ENCODE measurements around the gene FLOT2. TPM values are rescaled to one million over a fixed set of nuclear protein-coding genes. Genes with fewer than 3 reads are reported as not detected.

Gene FLOT2, protein sequence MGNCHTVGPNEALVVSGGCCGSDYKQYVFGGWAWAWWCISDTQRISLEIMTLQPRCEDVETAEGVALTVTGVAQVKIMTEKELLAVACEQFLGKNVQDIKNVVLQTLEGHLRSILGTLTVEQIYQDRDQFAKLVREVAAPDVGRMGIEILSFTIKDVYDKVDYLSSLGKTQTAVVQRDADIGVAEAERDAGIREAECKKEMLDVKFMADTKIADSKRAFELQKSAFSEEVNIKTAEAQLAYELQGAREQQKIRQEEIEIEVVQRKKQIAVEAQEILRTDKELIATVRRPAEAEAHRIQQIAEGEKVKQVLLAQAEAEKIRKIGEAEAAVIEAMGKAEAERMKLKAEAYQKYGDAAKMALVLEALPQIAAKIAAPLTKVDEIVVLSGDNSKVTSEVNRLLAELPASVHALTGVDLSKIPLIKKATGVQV
- total RNA-seq: 10 to 100 TPM; 44.8 to 81.8 (median 65.2) TPM

DNA sequence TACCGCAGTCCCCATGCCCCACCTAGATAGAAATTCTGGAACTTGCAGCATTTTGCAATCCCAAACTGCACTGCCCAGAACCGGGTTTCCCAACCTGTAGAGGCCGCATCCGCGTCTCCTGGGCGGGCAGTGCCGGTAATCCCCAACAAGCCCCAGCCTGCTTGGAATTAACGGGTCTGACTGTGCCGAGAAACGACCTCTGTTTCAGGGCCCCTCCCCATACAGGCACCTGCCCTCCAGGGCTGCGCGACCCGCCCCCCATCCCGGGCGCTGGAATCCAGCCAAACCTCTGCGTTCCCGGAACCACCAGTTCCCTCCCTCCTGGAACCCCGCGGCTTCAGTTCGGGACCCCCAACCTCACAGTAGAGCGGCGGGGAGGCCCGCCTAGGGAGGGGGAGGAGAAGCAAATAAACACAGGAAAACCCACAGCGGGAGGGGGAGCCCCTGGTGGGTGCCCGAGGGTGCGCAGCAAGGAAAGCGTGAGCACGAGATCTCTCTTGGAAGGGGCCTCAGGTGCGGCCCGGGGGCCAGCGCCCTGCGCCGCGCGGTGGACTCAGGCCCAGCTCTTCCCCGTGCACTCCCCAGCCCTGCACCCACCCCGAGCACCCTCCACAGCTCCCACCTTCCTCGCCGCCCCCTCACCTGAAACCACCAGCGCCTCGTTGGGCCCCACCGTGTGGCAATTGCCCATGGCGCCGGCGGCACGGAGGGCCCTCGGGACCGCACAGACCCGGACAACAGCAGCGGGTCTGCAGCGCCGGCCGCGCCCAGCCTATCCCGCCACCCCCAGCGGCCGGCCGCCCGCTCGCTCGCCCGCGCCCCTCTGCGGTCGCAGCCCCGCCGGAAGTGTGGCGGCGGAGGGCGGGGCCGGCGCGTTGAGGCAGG lies at the start of gene FLOT2:
Gene FLOT2 (minus strand): TSS at position 850 of the 885 bp plus-strand sequence. CDS start 159 bp downstream, at position 691.
- Histone ChIP-seq H3K27ac (peak within 1 kb of the TSS; percentile 91 to 98 (median 96)), H3K4me3 (peak within 1 kb of the TSS; percentile 79 to 98 (median 85)), H3K27me3 (no peaks in the 10 kb centered on the region), H3K4me1 (peaks cover 40 to 85% (median 59%) of the 10 kb centered on the region in 3 donors), H3K36me3 (peaks cover 0 to 5% (median 0%) of the 10 kb centered on the region in 3 donors), H3K9me3 (no peaks in the 10 kb centered on the region)
- no peak for DNase-seq
- peak in 1 of 4 donors; percentile 59 for TF ChIP-seq POLR2A (IDR thresholded peaks at IDR 0.05)
- TF ChIP-seq CTCF (IDR thresholded peaks at IDR 0.05): peak in 4 of 6 experiments; percentile 14 to 33 (median 30)
- WGBS, 2 donors: 0 to 2% methylated on average over 6 to 8 of the region's 73 CpGs
- intact Hi-C loops (cut with DNase I): no loop called here

GRCh38 chr17:28946239-28946638 lies 48.7 kb upstream of the FLOT2 start:
- peaks cover 0 to 68% (median 33%) of the 10 kb centered on the region in 3 donors for H3K4me1 ChIP-seq
- H3K27ac ChIP-seq: peak overlapping the region in 3 of 4 donors; percentile 45 to 92 (median 51)
- intact Hi-C loops (cut with DNase I): no loop called here
- H3K4me3 ChIP-seq: no peak overlapping the region
- H3K9me3 ChIP-seq: no peaks in the 10 kb centered on the region
- no peak for DNase-seq
- TF ChIP-seq POLR2A (IDR thresholded peaks at IDR 0.05): no peak
- TF ChIP-seq CTCF (IDR thresholded peaks at IDR 0.05): no peak
- 42 to 50% methylated on average over 4 of the region's 4 CpGs for WGBS, 2 donors
- H3K36me3 ChIP-seq: peaks cover 0 to 28% (median 0%) of the 10 kb centered on the region in 3 donors
- no peaks in the 10 kb centered on the region for H3K27me3 ChIP-seq

- H3K27me3 ChIP-seq: no peaks in the 10 kb centered on the region
- intact Hi-C loops (cut with DNase I): no loop called here
- H3K9me3 ChIP-seq: no peaks in the 10 kb centered on the region
- H3K4me1 ChIP-seq: peaks cover 0 to 73% (median 42%) of the 10 kb centered on the region in 3 donors
- TF ChIP-seq POLR2A (IDR thresholded peaks at IDR 0.05) (no peak), CTCF (IDR thresholded peaks at IDR 0.05) (no peak)
- no peak for DNase-seq
- WGBS, 2 donors: 50% methylated on average over 8 of the region's 8 CpGs
- H3K36me3 ChIP-seq: peaks cover 0 to 33% (median 0%) of the 10 kb centered on the region in 3 donors
- H3K4me3 ChIP-seq: peak overlapping the region in 1 of 4 donors; percentile 3
- peak overlapping the region in 1 of 4 donors; percentile 92 for H3K27ac ChIP-seq
Observed at GRCh38 chr17:28944862-28945741, 47.6 kb upstream of the FLOT2 start.

DNA sequence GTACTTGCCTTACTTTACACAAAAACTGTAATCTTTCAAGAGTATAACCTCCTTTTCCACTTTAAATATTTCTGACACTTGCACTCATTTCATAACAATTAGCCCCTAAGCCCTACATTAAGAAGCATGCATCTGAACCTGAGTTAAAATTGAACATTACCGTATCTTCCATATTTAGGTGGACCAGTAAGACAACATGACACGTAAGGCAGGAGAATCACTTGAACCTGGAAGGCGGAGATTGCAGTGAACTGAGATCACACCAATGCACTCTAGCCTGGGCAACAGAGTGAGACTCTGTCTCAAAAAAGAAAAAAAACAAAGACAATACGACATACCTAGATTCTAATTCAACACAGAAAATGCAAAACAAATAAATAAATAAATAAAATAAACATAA lies 46.8 kb upstream of the FLOT2 start:
- H3K27me3 ChIP-seq: no peaks in the 10 kb centered on the region
- H3K4me1 ChIP-seq: peaks cover 0 to 77% (median 42%) of the 10 kb centered on the region in 3 donors
- intact Hi-C loops (cut with DNase I): no loop called here
- peaks cover 0 to 33% (median 0%) of the 10 kb centered on the region in 3 donors for H3K36me3 ChIP-seq
- no peak overlapping the region for H3K27ac ChIP-seq
- 73 to 85% methylated on average over 4 of the region's 4 CpGs for WGBS, 2 donors
- H3K9me3 ChIP-seq: no peaks in the 10 kb centered on the region
- no peak for TF ChIP-seq POLR2A (IDR thresholded peaks at IDR 0.05)
- no peak for TF ChIP-seq CTCF (IDR thresholded peaks at IDR 0.05)
- H3K4me3 ChIP-seq: no peak overlapping the region
- no peak for DNase-seq

Data from esophagus squamous epithelium (tissue), 5 donors.